ENCODE measurements around the gene RAP1GAP2.
"Not testable (repeated sequence)": the region's sequence is repeated elsewhere in the genome, so short reads cannot be mapped to it uniquely, and the experiment has no call there.

DNA sequence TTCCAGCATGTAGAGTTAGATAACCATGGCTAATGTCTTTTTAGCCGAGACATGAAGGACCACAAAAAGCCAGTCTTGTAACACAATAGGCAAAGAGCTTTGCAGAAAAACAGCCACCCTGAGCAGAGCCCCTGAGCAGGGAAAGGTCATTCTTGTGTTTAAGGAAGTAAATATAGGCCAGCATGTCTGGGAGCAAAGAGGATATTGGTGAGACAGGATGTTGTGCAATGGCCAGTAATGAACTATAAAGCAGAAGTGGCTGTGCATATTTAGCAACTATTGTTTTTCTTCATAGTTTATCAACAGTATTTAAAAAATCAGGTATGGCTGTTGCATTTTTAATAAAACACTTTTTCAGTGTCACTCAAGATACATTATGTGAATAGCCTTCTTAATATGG is 269.0 kb downstream of the RAP1GAP2 start:
- TF ChIP-seq, protein P1, sequence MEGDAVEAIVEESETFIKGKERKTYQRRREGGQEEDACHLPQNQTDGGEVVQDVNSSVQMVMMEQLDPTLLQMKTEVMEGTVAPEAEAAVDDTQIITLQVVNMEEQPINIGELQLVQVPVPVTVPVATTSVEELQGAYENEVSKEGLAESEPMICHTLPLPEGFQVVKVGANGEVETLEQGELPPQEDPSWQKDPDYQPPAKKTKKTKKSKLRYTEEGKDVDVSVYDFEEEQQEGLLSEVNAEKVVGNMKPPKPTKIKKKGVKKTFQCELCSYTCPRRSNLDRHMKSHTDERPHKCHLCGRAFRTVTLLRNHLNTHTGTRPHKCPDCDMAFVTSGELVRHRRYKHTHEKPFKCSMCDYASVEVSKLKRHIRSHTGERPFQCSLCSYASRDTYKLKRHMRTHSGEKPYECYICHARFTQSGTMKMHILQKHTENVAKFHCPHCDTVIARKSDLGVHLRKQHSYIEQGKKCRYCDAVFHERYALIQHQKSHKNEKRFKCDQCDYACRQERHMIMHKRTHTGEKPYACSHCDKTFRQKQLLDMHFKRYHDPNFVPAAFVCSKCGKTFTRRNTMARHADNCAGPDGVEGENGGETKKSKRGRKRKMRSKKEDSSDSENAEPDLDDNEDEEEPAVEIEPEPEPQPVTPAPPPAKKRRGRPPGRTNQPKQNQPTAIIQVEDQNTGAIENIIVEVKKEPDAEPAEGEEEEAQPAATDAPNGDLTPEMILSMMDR (IDR thresholded peaks at IDR 0.05): not testable (repeated sequence)
- not testable (repeated sequence) for TF ChIP-seq POLR2AphosphoS5 (IDR thresholded peaks at IDR 0.05)
